Middle frontal gyrus (tissue), 1 donor: ENCODE data around the gene ATG13.

ENCODE experiments used
- DNase-seq: peaks from one replicate; pipeline ENCODE4 v3.0.0-alpha.2; 2015; ENCODE audit warnings: low spot score; ENCODE audit errors: extremely low spot score

ATG13 gene

DNA sequence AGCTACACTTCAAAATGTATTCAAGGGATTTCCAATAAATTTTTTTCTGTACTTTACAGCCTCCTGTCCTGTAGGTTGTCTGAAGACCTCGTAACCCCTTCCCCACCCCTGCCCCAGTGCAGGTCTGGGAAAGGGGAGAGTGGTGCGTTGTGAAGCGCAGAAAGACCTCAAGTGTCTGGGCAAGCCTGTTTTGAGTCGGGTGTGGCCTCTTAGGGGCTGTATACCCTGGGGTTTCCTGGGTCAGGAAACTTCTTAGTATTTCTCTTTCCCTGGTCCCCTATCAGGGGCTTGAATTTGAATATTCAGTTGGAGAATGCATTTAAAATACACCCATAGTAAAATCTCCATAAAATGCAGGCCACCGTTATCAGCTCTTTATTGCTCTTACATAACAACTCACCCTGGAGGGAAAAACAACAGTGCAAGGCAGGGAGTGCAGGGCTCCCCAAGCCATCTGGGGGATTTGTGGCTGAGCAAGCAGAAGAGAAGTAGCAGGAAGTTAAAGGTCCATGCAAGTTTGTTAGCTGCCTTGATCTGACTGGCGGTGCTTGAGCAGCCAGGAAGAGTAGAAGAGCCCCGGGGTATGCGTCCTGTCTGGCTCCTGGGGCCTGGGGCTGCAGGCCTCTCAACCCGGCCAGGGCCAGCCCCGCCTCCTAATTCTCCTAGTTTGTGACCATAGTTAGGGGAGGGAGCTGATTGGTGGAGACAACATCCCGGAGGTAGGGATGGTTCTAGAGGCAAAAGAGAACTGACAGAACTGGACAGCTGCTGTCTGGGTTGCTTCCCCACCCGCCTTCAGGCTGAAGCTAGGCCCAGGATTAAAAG is 57.3 kb downstream of the ATG13 start:
- no peak for DNase-seq

DNA sequence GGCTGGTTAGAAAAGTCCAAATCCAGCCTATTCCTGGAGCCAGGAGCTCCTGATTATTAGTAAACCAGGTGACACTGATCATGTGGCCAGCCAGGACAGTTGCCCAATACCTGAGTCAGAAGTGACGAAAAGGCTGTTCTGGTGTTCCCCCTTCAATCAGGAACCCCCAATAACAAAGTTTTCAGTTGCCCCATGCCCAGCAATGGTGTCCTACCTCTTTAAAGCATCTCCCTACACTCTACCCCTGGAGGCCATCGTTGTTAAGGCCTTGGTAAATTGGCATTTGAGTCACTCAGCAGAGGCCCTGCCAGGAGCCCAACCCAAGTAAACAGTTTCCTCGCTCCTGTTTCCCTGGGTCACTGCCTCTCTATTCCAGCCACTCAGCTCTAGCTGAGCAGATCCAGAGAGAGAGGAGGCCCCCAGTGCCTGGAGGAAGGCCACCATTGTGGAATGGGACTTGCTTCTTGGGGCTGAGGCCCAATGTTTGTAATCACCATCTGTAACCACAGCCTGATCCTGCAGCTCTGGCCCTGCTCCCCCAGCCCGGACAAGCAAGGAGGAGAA is 58.0 kb downstream of the ATG13 start:
- no peak for DNase-seq

DNA sequence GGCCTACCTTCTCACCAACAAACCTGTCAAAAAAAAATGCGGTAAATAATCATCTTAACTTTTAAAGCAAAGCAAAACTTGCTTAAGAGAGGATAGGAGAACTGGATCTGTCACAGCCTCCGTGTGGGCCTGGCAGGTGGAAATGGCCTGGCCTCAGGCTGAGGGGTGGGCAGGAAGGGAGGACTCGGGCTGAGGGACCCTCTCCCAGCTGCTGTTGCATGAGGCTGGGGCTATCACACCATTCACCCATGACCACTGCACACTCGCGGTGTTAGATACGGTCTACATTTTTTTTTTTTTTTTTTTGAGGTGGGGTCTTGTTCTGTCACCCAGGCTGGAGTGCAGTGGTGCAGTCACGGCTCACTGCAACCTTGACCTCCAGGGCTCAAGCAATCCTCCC is 58.6 kb downstream of the ATG13 start:
- no peak for DNase-seq

DNA sequence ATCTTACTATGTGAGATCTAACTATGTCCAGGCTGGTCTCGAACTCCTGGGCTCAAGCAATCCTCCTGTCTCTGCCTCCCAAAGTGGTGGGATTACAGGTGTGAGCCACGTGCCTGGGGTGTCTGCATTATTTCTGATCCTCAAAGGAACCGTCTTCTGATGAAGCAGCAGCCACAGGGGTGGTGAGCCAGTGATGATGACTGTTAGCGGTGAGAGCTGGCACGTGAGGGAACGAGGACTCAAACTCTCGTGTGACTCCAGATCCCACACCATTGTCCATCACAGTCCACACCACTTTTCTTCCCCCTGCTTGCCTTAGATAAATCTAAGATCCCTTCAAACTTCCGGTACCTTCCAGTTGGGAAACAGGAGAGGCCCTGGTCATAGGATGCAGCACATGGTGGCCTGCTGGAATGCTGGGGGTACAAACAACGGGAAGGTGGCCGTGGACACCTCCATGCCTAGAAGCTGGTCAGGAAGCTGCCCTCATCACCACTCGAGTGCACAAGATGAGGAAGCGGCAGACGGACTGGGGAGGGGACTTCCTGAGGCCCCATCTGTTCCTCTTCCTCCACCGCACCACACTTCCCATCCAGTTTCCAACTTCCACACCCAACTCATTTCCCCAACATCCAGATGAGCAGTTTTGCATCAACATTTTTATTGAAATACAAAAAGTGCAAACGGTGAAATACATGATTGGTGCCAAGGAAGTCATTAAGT is 59.2 kb downstream of the ATG13 start:
- no peak for DNase-seq

DNA sequence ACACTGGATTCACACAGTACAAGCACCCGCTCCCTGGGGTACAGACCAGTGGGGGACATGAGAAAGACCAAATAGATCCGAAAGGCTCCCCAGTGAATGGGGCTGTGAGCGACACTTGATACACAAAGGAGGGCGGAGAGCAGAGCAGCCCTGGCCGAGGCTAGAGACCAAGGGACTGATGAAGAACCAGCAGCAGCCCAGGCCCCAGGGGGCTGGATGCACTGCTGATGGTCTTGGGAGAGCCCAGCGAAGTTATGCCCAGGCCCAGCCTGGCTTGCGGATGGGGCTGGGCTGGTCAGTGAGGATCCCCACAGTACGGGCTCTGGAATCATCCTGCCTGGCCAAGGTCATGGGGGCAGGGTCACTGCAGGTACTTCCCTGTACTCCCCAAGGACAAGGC is 59.8 kb downstream of the ATG13 start:
- no peak for DNase-seq

DNA sequence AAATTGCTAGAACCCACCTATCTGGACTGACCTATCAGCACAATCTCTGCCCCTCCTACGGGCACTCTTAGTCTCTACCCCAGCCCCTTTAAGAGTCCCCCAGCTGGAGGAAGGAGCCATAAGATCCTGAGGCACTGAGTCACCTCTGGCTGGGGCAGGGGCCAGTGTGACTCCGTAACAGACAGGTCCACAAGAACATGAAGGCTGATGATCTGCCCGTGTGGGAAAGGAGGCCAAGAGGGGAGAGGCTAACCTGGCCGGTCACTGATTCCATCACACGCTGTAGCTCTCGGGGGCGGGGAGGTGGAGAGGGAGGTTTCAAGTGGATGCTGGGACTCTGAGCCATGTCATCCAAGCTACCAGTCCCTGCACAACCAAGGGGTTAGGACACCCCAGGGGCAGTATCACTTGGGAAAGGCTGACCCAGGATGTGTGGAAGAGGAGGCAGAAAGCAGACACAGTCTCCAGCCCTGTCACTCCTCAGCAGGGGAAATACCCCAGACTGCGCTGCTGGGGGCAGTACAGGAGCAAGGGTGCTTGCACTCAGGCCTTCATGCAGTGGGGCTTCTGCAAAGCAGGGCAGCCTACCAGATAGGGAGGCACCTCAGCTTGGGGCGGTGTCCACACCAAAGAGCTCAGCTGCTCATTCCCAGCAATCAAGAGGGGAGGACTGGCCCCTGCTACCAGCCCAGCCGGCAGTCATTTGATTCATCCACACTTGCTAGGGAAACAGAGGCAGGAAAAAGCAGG is 60.8 kb downstream of the ATG13 start:
- no peak for DNase-seq

DNA sequence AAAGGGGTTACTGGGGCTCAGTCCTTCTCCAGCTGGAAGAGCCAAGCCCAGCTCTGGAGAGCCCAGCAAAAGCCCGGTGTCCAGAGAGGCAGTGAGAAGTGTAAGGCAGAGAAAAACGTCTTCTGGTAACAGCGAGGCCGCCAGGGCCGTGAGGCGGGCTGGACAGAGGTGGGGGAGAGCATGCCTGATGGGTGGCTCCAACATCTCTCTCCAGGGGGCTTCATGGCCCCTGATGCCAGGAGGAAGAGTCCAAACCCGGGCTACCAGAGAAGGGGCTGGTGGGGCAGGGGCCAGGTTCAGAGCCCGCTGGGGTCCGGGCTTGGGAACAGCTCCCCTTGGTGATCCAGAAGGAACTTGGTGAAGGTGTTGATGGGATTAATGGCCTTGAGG is 61.4 kb downstream of the ATG13 start:
- no peak for DNase-seq

DNA sequence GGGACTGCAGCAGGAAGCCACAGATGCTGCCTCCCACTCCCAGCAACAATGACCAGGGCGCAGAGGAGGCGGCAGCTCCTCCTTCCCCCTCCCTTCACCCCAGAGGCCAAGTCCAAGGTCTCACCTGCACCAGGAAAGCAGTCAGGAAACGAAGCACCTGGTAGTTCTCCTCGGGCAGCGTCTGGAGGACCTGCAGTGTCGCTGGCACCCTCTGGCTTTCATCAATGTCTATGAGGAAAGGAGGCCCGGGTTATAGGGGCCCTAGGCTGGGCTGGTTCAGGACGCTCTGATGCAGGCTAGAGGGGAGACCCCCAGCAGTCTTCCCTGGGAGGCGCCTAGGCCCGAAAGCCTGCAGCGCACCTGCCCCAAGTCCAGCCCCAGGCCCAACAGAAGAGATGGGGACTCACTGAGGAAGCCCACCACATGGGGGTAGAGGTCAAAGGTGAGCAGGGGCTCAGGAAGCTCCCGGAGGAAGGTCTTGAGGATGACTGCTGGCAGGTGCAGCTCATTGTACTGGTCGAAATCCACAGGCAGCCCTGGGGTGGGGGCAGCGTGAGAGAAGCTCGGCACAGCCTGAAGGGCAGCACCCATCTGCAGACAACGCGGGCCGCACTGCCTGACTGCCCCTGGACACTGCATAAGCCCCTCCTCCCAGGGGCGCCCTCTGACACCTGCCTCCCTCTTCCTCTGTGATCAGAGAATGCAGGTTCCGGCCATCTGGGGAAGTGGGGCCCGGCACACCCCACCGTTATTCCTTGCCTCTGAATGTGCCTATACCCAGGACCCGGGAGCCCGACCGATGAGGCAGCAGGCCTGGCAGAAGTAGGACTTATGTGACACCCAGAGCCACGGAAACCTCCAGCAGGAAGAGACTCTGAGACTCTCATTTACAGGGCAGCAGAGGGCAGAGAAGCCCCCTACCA is 62.1 kb downstream of the ATG13 start:
- DNase-seq: no peak

DNA sequence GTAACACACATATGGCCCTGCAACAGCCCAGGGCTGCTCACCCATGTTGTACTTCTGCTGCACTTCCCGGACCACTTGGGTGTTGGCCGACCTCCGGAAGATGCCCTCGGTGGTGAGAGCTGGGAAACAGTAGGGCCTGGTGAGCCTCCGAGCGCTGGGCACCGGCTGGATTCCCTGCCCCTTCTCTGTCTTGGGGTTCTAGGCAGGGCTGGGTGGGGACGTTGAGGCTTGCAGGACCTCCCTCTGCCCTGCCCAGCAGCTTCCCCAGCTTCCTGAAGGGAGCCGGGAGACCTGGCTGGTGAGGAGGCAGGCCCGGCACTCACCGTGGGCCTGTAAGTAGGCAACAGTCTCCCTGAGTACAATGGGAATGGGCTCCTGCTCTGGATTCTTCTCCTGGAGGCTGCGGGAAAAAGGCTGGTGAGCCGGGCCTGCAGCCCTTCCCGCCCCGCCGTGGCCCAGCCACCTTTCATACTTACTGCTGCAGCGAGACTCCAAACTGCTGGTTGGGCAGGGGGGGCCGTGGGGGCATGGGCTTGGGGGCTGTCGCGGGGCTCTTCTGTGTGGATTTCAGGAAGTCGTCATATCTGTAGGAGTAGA is 62.9 kb downstream of the ATG13 start:
- no peak for DNase-seq

DNA sequence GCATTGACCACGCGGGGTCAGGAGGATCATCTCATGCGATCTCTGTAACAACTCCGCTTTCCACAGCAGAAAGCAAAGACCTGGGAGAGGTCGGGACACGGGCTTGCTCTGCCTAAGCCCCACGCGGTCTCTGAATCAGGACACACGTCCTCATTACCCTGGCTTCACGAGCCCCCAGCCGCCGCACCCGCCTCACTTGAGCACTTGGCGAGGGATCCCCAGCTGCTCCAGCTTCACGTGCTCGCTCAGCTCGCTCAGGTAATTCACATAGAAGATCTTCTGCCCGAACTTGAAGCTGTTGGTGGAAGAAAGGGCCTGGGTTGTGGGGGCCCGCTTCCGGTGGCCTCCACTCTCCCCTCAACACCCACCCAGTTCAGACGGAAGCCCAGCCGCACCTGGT is 63.5 kb downstream of the ATG13 start:
- DNase-seq: no peak

DNA sequence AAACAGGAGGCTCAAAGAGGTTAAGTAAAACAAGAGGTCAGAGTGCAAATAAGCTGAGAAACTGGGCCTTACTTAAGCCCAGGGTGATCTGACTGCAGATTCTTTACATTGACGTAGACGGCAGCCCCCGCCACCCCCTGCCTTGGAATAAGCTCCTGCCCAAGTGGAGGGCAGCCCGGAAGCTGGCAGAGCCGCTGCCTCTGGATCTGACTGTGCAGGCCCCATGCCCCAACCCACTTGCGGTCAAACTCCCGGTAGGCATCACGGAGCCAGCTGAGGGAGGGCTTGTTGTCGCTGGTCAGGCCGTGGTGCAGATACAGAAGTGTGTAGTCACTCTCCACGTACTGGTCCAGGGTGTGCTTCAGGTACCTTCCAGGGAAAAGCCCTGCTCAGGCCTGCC is 64.5 kb downstream of the ATG13 start:
- DNase-seq: no peak

DNA sequence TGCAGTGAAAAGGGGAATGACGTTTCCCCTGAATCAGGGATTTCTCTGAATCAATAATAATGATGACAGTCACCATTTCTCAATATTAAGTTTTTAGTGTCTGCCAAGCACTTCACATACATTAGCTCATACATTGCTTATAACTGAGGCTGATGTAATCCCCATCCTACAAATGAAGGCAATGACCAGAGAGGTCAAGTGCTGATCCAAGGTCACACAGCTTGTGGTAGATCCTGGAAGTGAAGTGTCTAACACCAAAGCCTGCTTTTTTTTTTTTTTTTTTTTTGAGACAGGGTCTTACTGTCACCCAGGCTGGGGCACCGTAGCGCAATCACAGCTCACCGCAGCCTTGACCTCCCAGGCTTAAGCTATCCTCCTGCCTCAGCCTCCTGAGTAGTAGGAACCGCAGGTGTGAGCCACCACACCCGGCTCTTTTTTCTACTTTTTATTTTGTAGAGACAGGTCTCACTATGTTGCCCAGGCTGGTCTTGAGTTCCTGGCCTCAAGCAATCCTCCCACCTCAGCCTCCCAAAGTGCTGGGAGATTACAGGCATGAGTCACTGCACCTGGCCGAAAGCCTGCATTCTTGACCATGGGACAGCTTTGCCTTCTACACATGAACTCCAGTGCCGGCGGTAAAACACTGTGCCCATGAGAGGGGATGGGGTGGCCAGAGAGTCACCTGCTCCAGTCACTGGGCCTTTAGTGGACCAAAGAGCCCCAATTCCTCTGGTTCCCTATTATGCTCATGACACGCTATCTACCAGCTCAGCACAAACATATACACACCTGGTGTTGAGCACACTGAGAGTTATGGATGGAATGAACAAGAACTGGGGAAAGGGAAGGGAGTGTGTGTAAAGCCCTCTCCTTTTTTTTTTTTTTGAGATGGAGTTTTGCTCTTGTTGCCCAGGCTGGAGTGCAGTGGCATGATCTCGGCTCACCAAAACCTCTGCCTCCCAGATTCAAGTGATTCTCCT is 65.7 kb downstream of the ATG13 start:
- DNase-seq: no peak

DNA sequence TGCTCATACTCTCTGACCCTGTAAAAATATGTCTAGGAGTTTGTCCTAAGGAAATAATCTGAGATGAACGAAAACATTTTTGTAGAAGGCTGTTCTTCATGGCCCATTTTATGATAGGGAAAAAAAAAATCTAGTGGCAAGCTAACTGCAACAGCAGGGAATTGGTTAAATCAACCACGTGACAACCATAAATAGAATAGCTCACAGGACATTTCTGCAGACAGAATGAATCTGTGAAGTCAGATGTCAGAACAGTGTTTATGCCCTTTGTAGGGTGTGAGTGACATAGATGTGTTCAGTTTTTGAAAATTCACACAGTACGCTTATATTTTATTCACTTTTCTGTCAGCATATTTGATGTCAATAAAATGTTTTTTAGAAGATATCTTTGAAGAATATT is 67.0 kb downstream of the ATG13 start:
- no peak for DNase-seq

DNA sequence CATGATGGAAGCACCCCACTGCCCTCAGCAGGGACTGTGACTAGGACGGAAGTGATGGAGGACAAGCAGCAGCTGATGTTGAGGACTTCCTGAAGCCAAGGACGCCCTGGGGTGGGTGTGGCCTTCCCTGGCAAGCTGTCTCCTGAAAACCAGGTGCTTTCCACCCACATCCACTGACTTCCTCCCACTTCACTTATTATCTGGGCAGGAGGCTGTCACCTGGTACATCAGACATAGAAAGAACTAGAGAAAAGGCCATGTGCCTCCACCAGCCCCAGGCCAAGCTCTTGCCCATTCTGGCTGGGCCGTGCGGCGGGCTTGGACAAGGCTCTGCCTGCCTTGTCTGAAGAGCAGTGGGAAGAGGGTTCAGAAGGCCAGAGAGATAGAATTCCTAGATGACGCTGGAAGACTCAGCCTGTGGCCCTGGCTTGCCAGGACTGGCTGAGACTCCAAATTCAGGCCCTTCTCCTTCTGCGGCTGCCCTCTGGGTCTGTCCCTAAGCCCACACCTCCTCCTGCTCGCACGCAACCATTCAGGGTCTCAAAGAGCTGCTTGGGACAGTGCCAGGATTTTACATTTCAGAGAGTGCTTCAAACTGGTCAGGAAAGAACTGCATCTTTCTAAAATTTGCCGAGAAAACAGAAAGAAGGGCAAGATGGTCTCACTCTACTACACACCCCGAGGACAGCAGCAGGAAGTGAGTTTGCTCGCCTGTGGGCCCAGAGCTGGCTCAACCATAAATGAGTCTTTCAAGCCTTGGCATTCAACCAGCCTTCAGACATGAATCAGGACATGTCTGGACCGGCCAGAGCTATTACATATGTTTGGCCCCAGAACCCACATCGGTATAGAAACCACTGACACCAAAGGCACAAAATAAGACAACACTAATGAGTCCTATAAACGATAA is 69.8 kb downstream of the ATG13 start:
- DNase-seq: no peak

DNA sequence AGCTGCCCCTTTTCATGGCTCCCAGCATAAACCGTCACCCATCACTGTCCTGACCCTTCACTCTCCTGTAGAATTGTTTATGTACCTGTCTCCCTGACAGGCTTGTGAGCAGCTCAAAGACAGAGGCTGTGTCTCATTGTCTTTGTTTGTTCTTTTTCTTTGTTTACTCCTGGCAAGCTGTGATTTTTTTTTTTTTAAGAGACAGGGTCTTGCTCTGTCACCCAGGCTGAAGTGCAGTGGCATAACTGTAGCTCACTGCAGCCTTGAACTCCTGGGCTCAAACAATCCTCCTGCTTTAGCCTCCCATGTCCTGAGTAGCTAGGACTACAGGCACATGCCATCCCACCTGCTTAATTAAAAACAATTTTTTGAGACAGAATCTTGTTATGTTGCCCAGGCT is 73.3 kb downstream of the ATG13 start:
- DNase-seq: no peak

DNA sequence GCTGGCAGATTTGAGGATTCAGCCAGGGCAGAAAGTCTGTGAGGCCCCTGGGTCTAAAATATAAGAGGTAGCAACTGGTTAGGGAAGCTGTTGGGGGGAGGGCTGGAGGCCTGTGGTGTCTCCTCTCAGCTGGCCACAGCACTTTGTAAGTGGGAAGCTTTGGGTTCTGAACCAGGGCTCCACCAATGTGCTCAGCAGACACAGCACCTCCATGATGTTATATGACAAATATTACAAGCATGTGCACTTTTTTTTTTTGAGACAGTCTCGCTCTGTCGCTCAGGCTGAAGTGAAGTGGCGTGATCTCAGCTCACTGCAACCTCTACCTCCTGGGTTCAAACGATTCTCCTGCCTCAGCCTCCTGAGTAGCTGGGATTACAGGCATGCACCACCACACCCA is 75.1 kb downstream of the ATG13 start:
- DNase-seq: no peak

DNA sequence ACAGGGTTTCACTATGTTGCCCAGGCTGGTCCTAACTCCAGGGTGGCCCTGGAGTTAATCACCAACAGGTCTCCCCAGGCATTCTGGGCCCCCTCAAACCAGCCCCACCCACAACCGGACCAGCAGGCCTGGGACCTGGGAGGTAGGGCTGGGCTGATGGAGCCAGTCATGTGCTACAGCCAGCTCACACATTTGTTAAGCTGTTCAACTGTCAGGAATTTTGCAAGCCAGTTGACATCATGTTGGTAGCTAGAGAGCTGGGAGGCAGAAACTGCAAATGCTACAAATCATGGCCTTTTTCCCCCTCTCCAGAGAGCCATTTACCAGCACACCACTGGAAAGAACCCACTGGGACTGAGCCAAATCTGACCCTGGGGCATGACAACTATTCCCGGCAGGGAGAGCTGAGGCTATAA is 76.3 kb downstream of the ATG13 start:
- no peak for DNase-seq

DNA sequence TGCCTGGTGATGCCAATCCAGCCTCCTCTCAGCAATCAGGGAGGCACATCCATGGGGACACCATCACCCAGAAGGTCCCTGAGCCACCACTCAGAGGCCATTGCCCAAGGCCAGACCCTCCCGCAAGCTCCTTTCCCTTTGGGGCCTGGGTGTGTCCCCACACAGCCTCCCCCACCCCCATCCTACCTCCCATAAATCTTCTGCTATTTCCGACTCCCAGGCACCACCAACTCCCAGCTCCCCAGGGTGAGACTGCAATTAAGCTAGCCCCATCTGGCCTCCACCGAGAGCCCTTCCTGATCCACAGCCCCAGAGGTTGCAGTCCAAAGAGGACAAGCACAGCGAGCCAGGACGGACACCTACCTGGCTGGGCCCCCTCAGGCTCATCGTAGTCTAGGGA is 76.7 kb downstream of the ATG13 start:
- DNase-seq: no peak
